Stimulated activated naive CD4-positive, alpha-beta T cell (primary cell): ENCODE results near the gene RSRC1.

Source experiments
- DNase-seq, 6 experiments: peaks; one replicate each; lab custom pipeline; 2025; lab: John Stamatoyannopoulos, UW

The RSRC1 gene

GRCh38 chr3:158127250-158128219 lies 17.6 kb downstream of the RSRC1 start:
- DNase-seq = no peak

- no peak for DNase-seq
Observed at GRCh38 chr3:158128755-158129154, 18.9 kb downstream of the RSRC1 start.

- DNase-seq = no peak
Observed at GRCh38 chr3:158134363-158134762, 24.5 kb downstream of the RSRC1 start.

- DNase-seq = no peak
Observed at GRCh38 chr3:158140396-158140795, 30.5 kb downstream of the RSRC1 start.

GRCh38 chr3:158148218-158148617 lies 38.3 kb downstream of the RSRC1 start:
- no peak for DNase-seq

- no peak for DNase-seq
Observed at GRCh38 chr3:158152186-158152585, 42.3 kb downstream of the RSRC1 start.

GRCh38 chr3:158158969-158159368 lies 49.1 kb downstream of the RSRC1 start:
- DNase-seq = no peak

GRCh38 chr3:158159714-158160113 lies 49.8 kb downstream of the RSRC1 start:
- DNase-seq = no peak

- no peak for DNase-seq
Observed at GRCh38 chr3:158160958-158161357, 51.1 kb downstream of the RSRC1 start.

- no peak for DNase-seq
Observed at GRCh38 chr3:158165141-158165655, 55.3 kb downstream of the RSRC1 start.

GRCh38 chr3:158165730-158166129 lies 55.8 kb downstream of the RSRC1 start:
- no peak for DNase-seq

- DNase-seq = no peak
Observed at GRCh38 chr3:158166223-158166622, 56.3 kb downstream of the RSRC1 start.

GRCh38 chr3:158167737-158168557 lies 58.1 kb downstream of the RSRC1 start:
- no peak for DNase-seq

- DNase-seq = no peak
Observed at GRCh38 chr3:158169091-158169491, 59.2 kb downstream of the RSRC1 start.

GRCh38 chr3:158181096-158181495 lies 71.2 kb downstream of the RSRC1 start:
- no peak for DNase-seq

- no peak for DNase-seq
Observed at GRCh38 chr3:158185711-158186110, 75.8 kb downstream of the RSRC1 start.

- no peak for DNase-seq
Observed at GRCh38 chr3:158200955-158201354, 91.1 kb downstream of the RSRC1 start.

GRCh38 chr3:158205324-158205723 lies 95.4 kb downstream of the RSRC1 start:
- no peak for DNase-seq

- DNase-seq = no peak
Observed at GRCh38 chr3:158205994-158206393, 96.1 kb downstream of the RSRC1 start.

- no peak for DNase-seq
Observed at GRCh38 chr3:158210067-158210466, 100.2 kb downstream of the RSRC1 start.

- no peak for DNase-seq
Observed at GRCh38 chr3:158213461-158213860, 103.6 kb downstream of the RSRC1 start.

GRCh38 chr3:158217992-158218391 lies 108.1 kb downstream of the RSRC1 start:
- DNase-seq = no peak

- no peak for DNase-seq
Observed at GRCh38 chr3:158220575-158220974, 110.7 kb downstream of the RSRC1 start.
